ENCODE results near the gene LRRC26. TPM values are rescaled to one million over a fixed set of nuclear protein-coding genes. Genes with fewer than 3 reads are reported as not detected.

Gene LRRC26
- total and polyA plus RNA-seq, 2 experiments from 2014 or later: not detected

GRCh38 chr9:137130176-137130755, 39.6 kb downstream of the LRRC26 start:
- Histone ChIP-seq H3K27ac (peak overlapping the region; percentile 47; the same call in 1 of the 2 replicates), H3F3A (ENCODE audit: insufficient read depth) (peaks cover 5% of the 10 kb centered on the region; the same call in 1 of the 2 replicates), H3K4me3 (peak overlapping the region; percentile 88), H3K4me1 (ENCODE audit: insufficient read depth) (peaks cover 22% of the 10 kb centered on the region; the same call in 1 of the 2 replicates), H3K79me2 (ENCODE audit: insufficient read depth) (peaks cover 41% of the 10 kb centered on the region), H3K36me3 (ENCODE audit: low read depth) (no peaks in the 10 kb centered on the region), H4K20me1 (ENCODE audit: insufficient read depth) (no peaks in the 10 kb centered on the region), H3K9me2 (ENCODE audit: insufficient read depth) (no peaks in the 10 kb centered on the region), H3K27me3 (replicated peaks; ENCODE audit: insufficient read depth) (no peaks in the 10 kb centered on the region), H3K9me3 (ENCODE audit: low read depth) (no peaks in the 10 kb centered on the region), H3K9ac (peak overlapping the region; percentile 88), H3K4me2 (ENCODE audit: unreplicated experiment) (peak overlapping the region; percentile 82), H2AFZ (peak overlapping the region; percentile 87)
- TF ChIP-seq EZH2 (IDR thresholded peaks at IDR 0.05; ENCODE audit: insufficient read depth, poor library complexity, severe bottlenecking) (no peak), EZH2phosphoT487 (IDR thresholded peaks at IDR 0.05; ENCODE audit: insufficient read depth, low read depth) (no peak)
- in situ Hi-C loops (cut with MboI): no loop called here
- 12 to 14% methylated on average over 38 to 52 of the region's 58 CpGs for WGBS, 2 experiments (ENCODE audit: low coverage in 1 of 2, low lambda C conversion rate in 2 of 2, missing lambda C conversion rate in 2 of 2)
- peak; percentile 35 for DNase-seq

GRCh38 chr9:137129456-137130175, 40.2 kb downstream of the LRRC26 start:
- Histone ChIP-seq H3K4me2 (ENCODE audit: unreplicated experiment) (peak overlapping the region; percentile 85), H4K20me1 (ENCODE audit: insufficient read depth) (no peaks in the 10 kb centered on the region), H3F3A (ENCODE audit: insufficient read depth) (peaks cover 5% of the 10 kb centered on the region; the same call in 1 of the 2 replicates), H3K27me3 (replicated peaks; ENCODE audit: insufficient read depth) (no peaks in the 10 kb centered on the region), H3K4me3 (peak overlapping the region; percentile 88), H3K9ac (peak overlapping the region; percentile 88), H3K36me3 (ENCODE audit: low read depth) (no peaks in the 10 kb centered on the region), H2AFZ (peak overlapping the region; percentile 87), H3K9me2 (ENCODE audit: insufficient read depth) (no peaks in the 10 kb centered on the region), H3K79me2 (ENCODE audit: insufficient read depth) (peaks cover 47% of the 10 kb centered on the region), H3K27ac (peak overlapping the region; percentile 47), H3K9me3 (ENCODE audit: low read depth) (no peaks in the 10 kb centered on the region), H3K4me1 (ENCODE audit: insufficient read depth) (peaks cover 22% of the 10 kb centered on the region; the same call in 1 of the 2 replicates)
- TF ChIP-seq EZH2 (IDR thresholded peaks at IDR 0.05; ENCODE audit: insufficient read depth, poor library complexity, severe bottlenecking): no peak
- TF ChIP-seq EZH2phosphoT487 (IDR thresholded peaks at IDR 0.05; ENCODE audit: insufficient read depth, low read depth): no peak
- 1 to 2% methylated on average over 58 to 70 of the region's 86 CpGs for WGBS, 2 experiments (ENCODE audit: low coverage in 1 of 2, low lambda C conversion rate in 2 of 2, missing lambda C conversion rate in 2 of 2)
- in situ Hi-C loops (cut with MboI): loop anchor here (10.0 kb wide), 1 partner anchor 85 kb away; a partner anchor contains a TSS
- peak; percentile 97 for DNase-seq

- no peaks in the 10 kb centered on the region for H4K20me1 ChIP-seq (ENCODE audit: insufficient read depth)
- peak overlapping the region; percentile 47 for H3K27ac ChIP-seq
- H3K27me3 ChIP-seq (replicated peaks; ENCODE audit: insufficient read depth): no peaks in the 10 kb centered on the region
- H3F3A ChIP-seq (ENCODE audit: insufficient read depth): peaks cover 5% of the 10 kb centered on the region; the same call in 1 of the 2 replicates
- H3K4me1 ChIP-seq (ENCODE audit: insufficient read depth): peaks cover 22% of the 10 kb centered on the region; the same call in 1 of the 2 replicates
- TF ChIP-seq EZH2 (IDR thresholded peaks at IDR 0.05; ENCODE audit: insufficient read depth, poor library complexity, severe bottlenecking) (no peak), EZH2phosphoT487 (IDR thresholded peaks at IDR 0.05; ENCODE audit: insufficient read depth, low read depth) (no peak)
- peaks cover 54% of the 10 kb centered on the region for H3K79me2 ChIP-seq (ENCODE audit: insufficient read depth)
- no peaks in the 10 kb centered on the region for H3K9me3 ChIP-seq (ENCODE audit: low read depth)
- peak overlapping the region; percentile 88 for H3K4me3 ChIP-seq
- H3K9ac ChIP-seq: peak overlapping the region; percentile 88
- H2AFZ ChIP-seq: peak overlapping the region; percentile 87
- H3K36me3 ChIP-seq (ENCODE audit: low read depth): no peaks in the 10 kb centered on the region
- in situ Hi-C loops (cut with MboI): loop anchor here (10.0 kb wide), 1 partner anchor 86 kb away; a partner anchor contains a TSS
- peak overlapping the region; percentile 85 for H3K4me2 ChIP-seq (ENCODE audit: unreplicated experiment)
- WGBS, 2 experiments (ENCODE audit: low coverage in 1 of 2, low lambda C conversion rate in 2 of 2, missing lambda C conversion rate in 2 of 2): 21 to 22% methylated on average over 29 to 32 of the region's 37 CpGs
- H3K9me2 ChIP-seq (ENCODE audit: insufficient read depth): no peaks in the 10 kb centered on the region
- peak; percentile 63 for DNase-seq
Observed at GRCh38 chr9:137128862-137129455, 40.9 kb downstream of the LRRC26 start.

Measured in GM23248 (cell line).